Gastrocnemius medialis (tissue), 4 donors: ENCODE data around the gene MYO1D. TPM values are rescaled to one million over a fixed set of nuclear protein-coding genes. Genes with fewer than 3 reads are reported as not detected.
"Not testable (repeated sequence)": the region's sequence is repeated elsewhere in the genome, so short reads cannot be mapped to it uniquely, and the experiment has no call there.

Source experiments
- ATAC-seq, 2 donors: fragments of 150-250 bp; one replicate each; pipeline ENCODE4 v1.9.1; 2016
- DNase-seq, 2 donors: peaks; one replicate each; pipeline ENCODE4 v3.0.0-alpha.2; 2019
- H3K27ac ChIP-seq, 4 donors: fragments of 200-600 bp; sonication (generic); 1 replicate in 1 of 4; 2 replicates in 3 of 4; pipeline ENCODE4 v1.5.1; 2016 to 2018; ENCODE audit warnings: mild to moderate bottlenecking in 2 of 4, moderate library complexity in 1 of 4
- H3K27me3 ChIP-seq, 3 donors: fragments of 200-600 bp; sonication (generic) in 2 of 3; 1 replicate in 1 of 3; 2 replicates in 2 of 3; pipeline versions ENCODE4 v1.5.1 to v1.6.0; 2016 to 2019; ENCODE audit warnings: mild to moderate bottlenecking in 1 of 3, moderate library complexity in 1 of 3
- H3K36me3 ChIP-seq, 2 donors: fragments of 200-600 bp; sonication (generic) in 1 of 2; one replicate each; pipeline ENCODE4 v1.5.1; 2017 to 2018
- H3K4me1 ChIP-seq, 2 donors: fragments of 200-600 bp; sonication (generic) in 1 of 2; one replicate each; pipeline ENCODE4 v1.5.1; 2016 to 2017; ENCODE audit warnings: mild to moderate bottlenecking in 2 of 2
- H3K4me3 ChIP-seq, 4 donors: fragments of 200-600 bp; sonication (generic) in 3 of 4; 1 replicate in 1 of 4; 2 replicates in 3 of 4; pipeline ENCODE4 v1.5.1; 2016 to 2019; ENCODE audit warnings: mild to moderate bottlenecking in 2 of 4
- H3K9me3 ChIP-seq, 3 donors: fragments of 200-600 bp; sonication (generic) in 2 of 3; 1 replicate in 1 of 3; 2 replicates in 2 of 3; pipeline ENCODE4 v1.5.1; 2016 to 2019
- POLR2A ChIP-seq, 2 donors: fragments of 450-650 bp; IDR thresholded peaks; one replicate each; pipeline ENCODE4 v1.6.1; 2017; ENCODE audit warnings: antibody characterized with exemption in 2 of 2, mild to moderate bottlenecking in 2 of 2, moderate library complexity in 2 of 2
- in situ Hi-C, 4 donors: fragments of 200-750 bp; cut with MboI; loops; one replicate each; pipeline versions ENCODE4 v1.15.0 to v1.8.0; 2017; ENCODE audit warnings: low sequenced_read_pairs in 4 of 4
- intact Hi-C: fragments of 100-400 bp; cut with DNase I; formaldehyde crosslinking; loops from one replicate; pipeline ENCODE4 v1.15.1; 2023; ENCODE audit warnings: low total_unique reads
- total RNA-seq, 4 donors: library from RNA; depleted of rRNA; stranded (reverse); fragments of >200 nt; gene quantifications; one replicate each; pipeline versions ENCODE4 v1.1.0 to v1.2.3, GENCODE V29; 2016
- TF ChIP-seq, protein P1 (sequence below), 5 experiments: fragments of 450-650 bp in 3 of 5; fragments of 200-600 bp in 2 of 5; sonication (generic) in 2 of 5; IDR thresholded peaks in 4 of 5; conservative IDR thresholded peaks in 1 of 5; 1 replicate in 4 of 5; 2 replicates in 1 of 5; pipeline ENCODE4 v1.5.1; 2016 to 2019; ENCODE audit warnings: antibody characterized with exemption in 5 of 5, mild to moderate bottlenecking in 3 of 5, moderate library complexity in 3 of 5

Gene MYO1D
- total RNA-seq, 4 donors from 2014 or later: 5.8 to 20.1 (median 7.8) TPM

DNA sequence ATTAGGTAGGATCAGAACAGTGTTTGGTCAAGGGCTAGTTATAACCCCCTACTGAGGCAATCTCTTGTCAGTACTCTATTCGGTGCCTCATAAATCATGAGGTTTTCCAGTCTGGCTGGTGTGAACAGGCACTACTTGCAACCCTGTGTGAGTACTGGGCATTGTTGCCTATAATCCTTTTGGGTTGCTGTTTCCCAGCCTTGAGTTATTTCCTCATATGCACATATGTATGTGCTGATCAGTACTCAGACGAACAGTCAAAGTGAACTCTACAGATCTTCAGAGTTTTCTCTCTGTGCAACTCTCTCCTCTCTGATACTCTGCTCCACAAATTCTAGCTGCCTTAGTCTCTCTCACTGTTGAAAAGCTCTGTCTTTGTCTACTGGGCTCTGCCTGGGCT lies 225.8 kb downstream of the MYO1D start:
- Histone ChIP-seq H3K27ac (no peak overlapping the region), H3K4me3 (no peak overlapping the region), H3K36me3 (no peaks in the 10 kb centered on the region), H3K27me3 (no peaks in the 10 kb centered on the region), H3K4me1 (no peaks in the 10 kb centered on the region), H3K9me3 (no peaks in the 10 kb centered on the region)
- no peak for ATAC-seq
- no peak for DNase-seq
- in situ Hi-C loops: no loop called here
- intact Hi-C loops: no loop called here
- TF ChIP-seq, protein P1, sequence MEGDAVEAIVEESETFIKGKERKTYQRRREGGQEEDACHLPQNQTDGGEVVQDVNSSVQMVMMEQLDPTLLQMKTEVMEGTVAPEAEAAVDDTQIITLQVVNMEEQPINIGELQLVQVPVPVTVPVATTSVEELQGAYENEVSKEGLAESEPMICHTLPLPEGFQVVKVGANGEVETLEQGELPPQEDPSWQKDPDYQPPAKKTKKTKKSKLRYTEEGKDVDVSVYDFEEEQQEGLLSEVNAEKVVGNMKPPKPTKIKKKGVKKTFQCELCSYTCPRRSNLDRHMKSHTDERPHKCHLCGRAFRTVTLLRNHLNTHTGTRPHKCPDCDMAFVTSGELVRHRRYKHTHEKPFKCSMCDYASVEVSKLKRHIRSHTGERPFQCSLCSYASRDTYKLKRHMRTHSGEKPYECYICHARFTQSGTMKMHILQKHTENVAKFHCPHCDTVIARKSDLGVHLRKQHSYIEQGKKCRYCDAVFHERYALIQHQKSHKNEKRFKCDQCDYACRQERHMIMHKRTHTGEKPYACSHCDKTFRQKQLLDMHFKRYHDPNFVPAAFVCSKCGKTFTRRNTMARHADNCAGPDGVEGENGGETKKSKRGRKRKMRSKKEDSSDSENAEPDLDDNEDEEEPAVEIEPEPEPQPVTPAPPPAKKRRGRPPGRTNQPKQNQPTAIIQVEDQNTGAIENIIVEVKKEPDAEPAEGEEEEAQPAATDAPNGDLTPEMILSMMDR (IDR thresholded peaks at IDR 0.05 in 4 of 5, conservative IDR thresholded peaks at IDR 0.05 in 1 of 5): no peak
- no peak for TF ChIP-seq POLR2A (IDR thresholded peaks at IDR 0.05)

DNA sequence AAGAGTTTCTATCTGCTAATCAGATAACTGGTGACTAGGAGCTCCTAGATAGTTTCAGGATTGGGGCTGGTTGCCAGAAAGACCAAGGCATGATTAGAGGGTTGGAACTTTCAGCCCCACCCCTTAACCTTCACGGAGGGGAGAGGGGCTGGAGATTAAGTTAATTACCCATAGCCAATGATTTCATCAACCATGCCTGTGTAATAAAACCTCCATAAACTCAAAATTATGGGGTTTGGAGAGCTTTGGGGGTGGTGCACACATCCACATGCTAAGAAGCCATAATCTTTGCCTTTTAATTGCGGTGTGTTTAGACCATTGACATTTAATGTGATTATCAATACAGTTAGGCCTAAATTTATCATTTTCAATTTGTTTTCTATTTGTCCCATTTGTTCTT lies 228.5 kb downstream of the MYO1D start:
- no peak overlapping the region for H3K27ac ChIP-seq
- no peaks in the 10 kb centered on the region for H3K4me1 ChIP-seq
- intact Hi-C loops: no loop called here
- no peak overlapping the region for H3K4me3 ChIP-seq
- no peaks in the 10 kb centered on the region for H3K27me3 ChIP-seq
- in situ Hi-C loops: no loop called here
- H3K36me3 ChIP-seq: no peaks in the 10 kb centered on the region
- H3K9me3 ChIP-seq: no peaks in the 10 kb centered on the region
- TF ChIP-seq, protein P1 (IDR thresholded peaks at IDR 0.05 in 4 of 5, conservative IDR thresholded peaks at IDR 0.05 in 1 of 5): no peak
- TF ChIP-seq POLR2A (IDR thresholded peaks at IDR 0.05): no peak
- ATAC-seq (no peak), DNase-seq (no peak)

DNA sequence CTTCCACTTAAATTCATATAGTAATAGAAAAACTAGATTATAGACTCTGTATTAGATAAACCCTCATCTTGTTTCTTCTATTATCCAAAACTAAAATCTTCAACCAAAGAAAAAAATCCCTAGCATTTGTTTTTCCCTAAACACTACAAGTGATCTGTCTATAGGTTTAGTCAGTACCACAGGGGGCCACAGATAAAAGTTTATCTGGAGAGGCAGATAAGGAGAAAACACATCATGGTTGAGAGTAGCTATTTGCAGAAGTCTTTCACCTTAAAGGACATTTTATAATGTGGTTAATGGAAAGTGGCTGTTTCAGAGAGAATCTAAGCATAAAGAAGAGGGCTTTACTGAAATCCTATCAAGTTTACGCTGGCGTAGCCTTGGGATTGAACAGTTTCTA lies 230.0 kb downstream of the MYO1D start:
- DNase-seq (no peak), ATAC-seq (no peak)
- Histone ChIP-seq H3K4me1 (no peaks in the 10 kb centered on the region), H3K9me3 (no peaks in the 10 kb centered on the region), H3K4me3 (no peak overlapping the region), H3K36me3 (no peaks in the 10 kb centered on the region), H3K27me3 (no peaks in the 10 kb centered on the region), H3K27ac (no peak overlapping the region)
- intact Hi-C loops (no loop called here), in situ Hi-C loops (no loop called here)
- TF ChIP-seq POLR2A (IDR thresholded peaks at IDR 0.05): no peak
- TF ChIP-seq, protein P1 (IDR thresholded peaks at IDR 0.05 in 4 of 5, conservative IDR thresholded peaks at IDR 0.05 in 1 of 5): no peak

DNA sequence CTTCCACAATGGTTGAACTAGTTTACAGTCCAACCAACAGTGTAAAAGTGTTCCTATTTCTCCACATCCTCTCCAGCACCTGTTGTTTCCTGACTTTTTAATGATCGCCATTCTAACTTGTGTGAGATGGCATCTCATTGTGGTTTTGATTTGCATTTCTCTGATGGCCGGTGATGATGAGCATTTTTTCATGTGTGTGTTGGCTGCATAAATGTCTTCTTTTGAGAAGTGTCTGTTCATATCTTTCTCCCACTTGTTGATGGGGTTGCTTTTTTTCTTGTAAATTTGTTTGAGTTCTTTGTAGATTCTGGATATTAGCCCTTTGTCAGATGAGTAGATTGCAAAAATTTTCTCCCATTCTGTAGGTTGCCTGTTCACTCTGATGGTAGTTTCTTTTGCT lies 235.4 kb downstream of the MYO1D start:
- H3K36me3 ChIP-seq, H3K9me3 ChIP-seq, H3K27ac ChIP-seq, H3K4me1 ChIP-seq, H3K4me3 ChIP-seq, in situ Hi-C loops, ATAC-seq, DNase-seq, intact Hi-C loops, H3K27me3 ChIP-seq: not testable (repeated sequence)

DNA sequence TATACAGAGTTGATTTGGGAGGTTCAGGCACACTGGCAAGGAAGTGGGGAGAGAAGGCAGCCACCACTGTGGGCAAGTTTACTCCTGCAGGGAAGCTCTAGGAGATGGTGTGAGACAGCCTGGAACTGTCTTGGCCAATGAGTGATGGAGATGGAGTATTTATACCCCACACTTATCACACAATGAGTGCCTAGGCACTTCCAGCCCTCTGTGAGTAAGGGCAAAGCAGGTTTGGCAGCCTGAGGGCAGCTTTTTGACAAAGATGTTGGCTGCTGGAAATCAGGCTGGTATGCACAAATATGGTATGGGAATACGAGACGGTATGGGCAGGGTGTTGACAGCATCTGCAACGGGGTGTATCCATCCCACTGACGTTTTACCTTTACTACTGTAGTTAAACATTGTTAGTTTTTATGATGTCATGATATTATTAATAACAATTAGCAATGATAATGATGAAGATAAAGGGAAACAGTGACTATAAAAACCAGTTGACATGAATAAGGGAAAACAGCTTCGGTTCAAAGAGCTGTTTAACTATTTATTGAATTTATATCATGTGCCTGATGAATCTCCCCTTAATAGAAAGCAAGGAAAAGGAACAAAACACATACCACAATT lies 240.2 kb downstream of the MYO1D start:
- Histone ChIP-seq H3K4me3 (no peak overlapping the region), H3K27ac (no peak overlapping the region), H3K4me1 (no peaks in the 10 kb centered on the region), H3K9me3 (no peaks in the 10 kb centered on the region), H3K36me3 (no peaks in the 10 kb centered on the region), H3K27me3 (no peaks in the 10 kb centered on the region)
- ATAC-seq (no peak), DNase-seq (no peak)
- TF ChIP-seq, protein P1 (IDR thresholded peaks at IDR 0.05 in 4 of 5, conservative IDR thresholded peaks at IDR 0.05 in 1 of 5): no peak
- no peak for TF ChIP-seq POLR2A (IDR thresholded peaks at IDR 0.05)
- intact Hi-C loops: no loop called here
- in situ Hi-C loops: no loop called here
